HCT116 (cell line): Measurements from ENCODE around the gene BCHE. TPM values are rescaled to one million over a fixed set of nuclear protein-coding genes. Genes with fewer than 3 reads are reported as not detected.
A peak's percentile ranks its signal among the peaks of the same experiment; 100 is the strongest.

Source experiments
- ATAC-seq: fragments of 200-7000 bp; cut with Tn5 transposase; 2 replicates; pipeline ENCODE4 v1.9.1; 2020; ENCODE audit warnings: mild to moderate bottlenecking, moderate library complexity
- BruUV-seq: library from RNA; stranded (reverse); fragments of 400-500 nt; replicated peaks from 2 replicates; lab custom pipeline; 2021; lab: Mats Ljungman, UMichigan
- CTCF ChIA-PET: fragments of 300-600 bp; sonication (Branson Sonifier 250); formaldehyde crosslinking; loops from one replicate; lab custom pipeline; 2021; ENCODE audit warnings: antibody characterized with exemption; lab: Charles Lee
- POLR2A ChIA-PET: fragments of 300-600, 350-600 bp; sonication (Branson Sonifier 250); formaldehyde crosslinking; loops from one replicate; lab custom pipeline; 2021; ENCODE audit warnings: antibody characterized with exemption; lab: Charles Lee
- RAD21 ChIA-PET, 2 experiments: fragments of 300-600 bp; sonication (Branson Sonifier 250); formaldehyde crosslinking; loops; one replicate each; lab custom pipeline; 2023; ENCODE audit warnings: low total read pairs in 2 of 2; ENCODE audit not compliant: uncharacterized antibody in 2 of 2, unreplicated experiment in 2 of 2, low non-redundant PET in 1 of 2; lab: Charles Lee
- DNase-seq: peaks from one replicate; pipeline ENCODE4 v3.0.0-alpha.2; 2010; ENCODE audit warnings: low read depth, low spot score
- H2AFZ ChIP-seq: fragments of 200-600 bp; shearing (Covaris generic), sonication (generic); 2 replicates; pipeline ENCODE4 v1.6.1; 2017; ENCODE audit warnings: low read depth, mixed run types, mixed read lengths, antibody characterized with exemption, low read length; ENCODE audit not compliant: poor library complexity, severe bottlenecking
- H3K27ac ChIP-seq: 2 replicates; pipeline ENCODE4 v1.5.1; 2012; ENCODE audit warnings: low read depth, low read length
- H3K27me3 ChIP-seq: fragments of 200-600 bp; sonication (generic); 2 replicates; pipeline ENCODE4 v1.6.1; 2016; ENCODE audit warnings: mixed run types, low read length, mixed read lengths; ENCODE audit not compliant: insufficient read depth
- H3K36me3 ChIP-seq, 2 experiments: fragments of 200-500 bp in 1 of 2; fragments of 200-600 bp in 1 of 2; sonication (Bioruptor generic) in 1 of 2; sonication (generic) in 1 of 2; 2 replicates each; pipeline versions ENCODE4 v1.5.1 to v1.6.1; 2014 to 2016; ENCODE audit warnings: low read length in 2 of 2, inconsistent platforms in 1 of 2, mixed read lengths in 1 of 2, mixed run types in 1 of 2; ENCODE audit not compliant: insufficient read depth in 2 of 2, control insufficient read depth in 1 of 2
- H3K4me1 ChIP-seq, 2 experiments: fragments of 200-600 bp in 1 of 2; sonication (generic) in 1 of 2; 2 replicates each; pipeline versions ENCODE4 v1.5.1 to v1.6.1; 2012 to 2017; ENCODE audit warnings: low read length in 2 of 2, inconsistent platforms in 1 of 2, mild to moderate bottlenecking in 1 of 2, mixed read lengths in 1 of 2, mixed run types in 1 of 2, moderate library complexity in 1 of 2; ENCODE audit not compliant: insufficient read depth in 2 of 2, control insufficient read depth in 1 of 2
- H3K4me2 ChIP-seq: fragments of 200-600 bp; sonication (generic); 2 replicates; pipeline ENCODE4 v1.6.1; 2017; ENCODE audit warnings: mixed run types, low read length, mixed read lengths
- H3K4me3 ChIP-seq, 2 experiments: fragments of 200-600 bp in 1 of 2; sonication (generic) in 1 of 2; replicated peaks in 1 of 2; 2 replicates each; pipeline ENCODE4 v1.5.1; 2011 to 2016; ENCODE audit warnings: low read length in 2 of 2, control low read depth in 1 of 2, low read depth in 1 of 2, mild to moderate bottlenecking in 1 of 2, mixed read lengths in 1 of 2, mixed run types in 1 of 2
- H3K79me2 ChIP-seq: fragments of 200-600 bp; sonication (generic); 2 replicates; pipeline ENCODE4 v1.6.1; 2017; ENCODE audit warnings: mild to moderate bottlenecking, mixed run types, low read length, moderate library complexity, mixed read lengths; ENCODE audit not compliant: insufficient read depth
- H3K9ac ChIP-seq: fragments of 200-600 bp; sonication (generic); 2 replicates; pipeline ENCODE4 v1.6.1; 2016; ENCODE audit warnings: low read length, mixed read lengths
- H3K9me2 ChIP-seq: fragments of 200-600 bp; sonication (generic), shearing (Covaris generic); 2 replicates; pipeline ENCODE4 v1.6.1; 2017; ENCODE audit warnings: mixed run types, mild to moderate bottlenecking, moderate library complexity; ENCODE audit not compliant: insufficient read depth
- H3K9me3 ChIP-seq, 2 experiments: fragments of 200-500 bp in 1 of 2; fragments of 200-600 bp in 1 of 2; sonication (Bioruptor generic) in 1 of 2; sonication (generic) in 1 of 2; 2 replicates each; pipeline ENCODE4 v1.6.1; 2014 to 2017; ENCODE audit warnings: low read length in 2 of 2, mixed read lengths in 2 of 2, inconsistent platforms in 1 of 2, low read depth in 1 of 2, mild to moderate bottlenecking in 1 of 2, mixed run types in 1 of 2, moderate library complexity in 1 of 2; ENCODE audit not compliant: control insufficient read depth in 1 of 2, insufficient read depth in 1 of 2
- H4K20me1 ChIP-seq: fragments of 200-600 bp; sonication (generic), shearing (Covaris generic); 2 replicates; pipeline ENCODE4 v1.6.1; 2017; ENCODE audit warnings: mixed run types, mild to moderate bottlenecking, moderate library complexity; ENCODE audit not compliant: insufficient read depth
- CBX3 ChIP-seq: IDR thresholded peaks from 2 replicates; pipeline ENCODE4 v1.6.1; 2012; ENCODE audit warnings: low read depth
- FOSL1 ChIP-seq: IDR thresholded peaks from 2 replicates; pipeline ENCODE4 v1.6.1; 2012; ENCODE audit warnings: low read depth
- JUND ChIP-seq: IDR thresholded peaks from 2 replicates; pipeline ENCODE4 v1.6.1; 2012
- RAD21 ChIP-seq: IDR thresholded peaks from 2 replicates; pipeline ENCODE4 v1.6.1; 2012; ENCODE audit warnings: low read depth, mild to moderate bottlenecking
- SIN3A ChIP-seq: IDR thresholded peaks from 2 replicates; pipeline ENCODE4 v1.6.1; 2012; ENCODE audit warnings: low read depth
- SP1 ChIP-seq: IDR thresholded peaks from 2 replicates; pipeline ENCODE4 v1.6.1; 2012; ENCODE audit warnings: low read depth
- SRF ChIP-seq: IDR thresholded peaks from 2 replicates; pipeline ENCODE4 v1.6.1; 2012; ENCODE audit warnings: low read depth
- TCF7L2 ChIP-seq: IDR thresholded peaks from 2 replicates; pipeline ENCODE4 v1.7.0; 2011; ENCODE audit warnings: borderline replicate concordance, inconsistent platforms; ENCODE audit not compliant: insufficient read depth, insufficient read length; ENCODE audit errors: extremely low read depth
- ZFX ChIP-seq: fragments of 450-650 bp; IDR thresholded peaks from 2 replicates; pipeline ENCODE4 v1.6.1; 2017
- intact Hi-C: fragments of 100-400 bp; cut with micrococcal nuclease; formaldehyde crosslinking; loops from 2 replicates; pipeline ENCODE4 v1.10.0; 2022
- total RNA-seq: library from RNA; stranded (reverse); gene quantifications from one replicate; pipeline ENCODE4 v1.2.1, GENCODE V29; 2021; ENCODE audit not compliant: unreplicated experiment
- TF ChIP-seq, protein P1 (sequence below): IDR thresholded peaks from 2 replicates; pipeline ENCODE4 v1.6.1; 2012
- TF ChIP-seq, protein P2 (sequence below): IDR thresholded peaks from 2 replicates; pipeline ENCODE4 v1.6.1; 2011; ENCODE audit warnings: mild to moderate bottlenecking, low read length, moderate library complexity; ENCODE audit not compliant: insufficient replicate concordance; ENCODE audit errors: extremely low read depth

BCHE gene
- total RNA-seq, 1 experiment from 2014 or later: not detected

DNA sequence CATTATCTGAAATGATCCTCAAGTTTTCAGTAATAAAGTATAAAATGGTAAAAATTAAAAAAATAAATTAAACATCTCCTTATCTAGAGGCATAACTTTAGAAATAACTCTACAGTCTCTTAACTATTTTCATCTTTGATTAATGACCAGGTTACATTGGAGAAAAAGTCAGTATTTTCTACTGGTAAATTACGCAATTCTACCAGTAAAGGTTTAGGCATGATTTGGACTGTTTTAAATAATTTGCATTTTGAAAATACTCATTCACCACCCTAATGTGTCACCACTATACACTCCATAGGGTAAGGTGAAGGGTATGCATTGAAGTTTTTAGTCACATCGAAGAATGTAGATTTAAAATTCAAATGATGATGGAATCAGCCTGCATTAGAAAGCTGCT lies 45.9 kb upstream of the BCHE start:
- peak overlapping the region; percentile 66 for H3K4me2 ChIP-seq
- no peaks in the 10 kb centered on the region for H3K36me3 ChIP-seq
- TF ChIP-seq SIN3A (no peak), TCF7L2 (no peak), FOSL1 (no peak), SP1 (no peak), ZFX (no peak), CBX3 (no peak)
- TF ChIP-seq, protein P1, sequence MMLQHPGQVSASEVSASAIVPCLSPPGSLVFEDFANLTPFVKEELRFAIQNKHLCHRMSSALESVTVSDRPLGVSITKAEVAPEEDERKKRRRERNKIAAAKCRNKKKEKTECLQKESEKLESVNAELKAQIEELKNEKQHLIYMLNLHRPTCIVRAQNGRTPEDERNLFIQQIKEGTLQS: no peak
- POLR2A ChIA-PET: no interaction called here
- BruUV-seq: no TSS peak
- no peak overlapping the region for H3K27ac ChIP-seq
- no peaks in the 10 kb centered on the region for H3K9me2 ChIP-seq
- intact Hi-C loops: no loop called here
- H3K79me2 ChIP-seq: no peaks in the 10 kb centered on the region; the same call in 1 of the 2 replicates
- peak overlapping the region; percentile 73 for H2AFZ ChIP-seq
- no peak overlapping the region for H3K9ac ChIP-seq
- H3K9me3 ChIP-seq: no peaks in the 10 kb centered on the region
- no peak for DNase-seq
- peaks cover 0 to 4% of the 10 kb centered on the region in 2 experiments; a peak in 1 of 4 replicates for H3K4me1 ChIP-seq
- no peaks in the 10 kb centered on the region for H3K27me3 ChIP-seq
- H4K20me1 ChIP-seq: no peaks in the 10 kb centered on the region
- RAD21 ChIA-PET: no interaction called here
- CTCF ChIA-PET: interaction anchor here (0.9 kb wide), 1 partner anchor 8 kb away, joined by 3 read pairs; no protein-coding TSS in a partner anchor
- H3K4me3 ChIP-seq: peak overlapping the region in 1 of 2 experiments; percentile 59; a peak in 1 of 4 replicates
- ATAC-seq: no peak

DNA sequence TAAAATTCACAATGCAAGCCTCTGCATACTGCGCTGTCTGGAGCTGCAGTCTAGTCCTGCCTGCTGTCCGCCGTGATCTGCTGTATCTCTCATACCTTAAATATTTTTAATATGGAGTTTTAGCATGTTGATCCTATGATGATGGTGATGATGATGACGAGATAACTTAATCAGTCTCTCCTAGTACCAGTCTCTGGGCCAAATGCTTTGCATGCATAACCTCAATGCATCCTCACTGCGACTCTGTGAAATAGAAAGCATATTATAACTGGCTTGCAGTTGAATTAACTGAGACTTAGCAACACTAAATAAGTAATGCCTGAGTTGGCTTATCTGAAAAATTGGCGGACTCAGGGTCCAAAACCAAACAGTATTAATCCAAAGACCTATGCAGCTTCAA lies 38.4 kb upstream of the BCHE start:
- H4K20me1 ChIP-seq: no peaks in the 10 kb centered on the region
- no peak for DNase-seq
- TF ChIP-seq RAD21 (no peak), SRF (no peak), JUND (no peak)
- TF ChIP-seq, protein P2, sequence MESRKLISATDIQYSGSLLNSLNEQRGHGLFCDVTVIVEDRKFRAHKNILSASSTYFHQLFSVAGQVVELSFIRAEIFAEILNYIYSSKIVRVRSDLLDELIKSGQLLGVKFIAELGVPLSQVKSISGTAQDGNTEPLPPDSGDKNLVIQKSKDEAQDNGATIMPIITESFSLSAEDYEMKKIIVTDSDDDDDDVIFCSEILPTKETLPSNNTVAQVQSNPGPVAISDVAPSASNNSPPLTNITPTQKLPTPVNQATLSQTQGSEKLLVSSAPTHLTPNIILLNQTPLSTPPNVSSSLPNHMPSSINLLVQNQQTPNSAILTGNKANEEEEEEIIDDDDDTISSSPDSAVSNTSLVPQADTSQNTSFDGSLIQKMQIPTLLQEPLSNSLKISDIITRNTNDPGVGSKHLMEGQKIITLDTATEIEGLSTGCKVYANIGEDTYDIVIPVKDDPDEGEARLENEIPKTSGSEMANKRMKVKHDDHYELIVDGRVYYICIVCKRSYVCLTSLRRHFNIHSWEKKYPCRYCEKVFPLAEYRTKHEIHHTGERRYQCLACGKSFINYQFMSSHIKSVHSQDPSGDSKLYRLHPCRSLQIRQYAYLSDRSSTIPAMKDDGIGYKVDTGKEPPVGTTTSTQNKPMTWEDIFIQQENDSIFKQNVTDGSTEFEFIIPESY: no peak
- H3K4me1 ChIP-seq: peaks cover 0 to 8% of the 10 kb centered on the region in 2 experiments; a peak in 1 of 4 replicates
- ChIA-PET RAD21 (no interaction called here), POLR2A (no interaction called here), CTCF (interaction anchor here (1.3 kb wide), 2 partner anchors 21 to 536 kb away, joined by 4 read pairs; no protein-coding TSS in a partner anchor)
- H3K27me3 ChIP-seq: no peaks in the 10 kb centered on the region
- no TSS peak for BruUV-seq
- H3K79me2 ChIP-seq: peaks cover 8% of the 10 kb centered on the region
- peak overlapping the region; percentile 79 for H3K4me2 ChIP-seq
- H3K36me3 ChIP-seq: no peaks in the 10 kb centered on the region
- H3K4me3 ChIP-seq: peak overlapping the region; percentile 56 to 69
- H3K9me3 ChIP-seq: no peaks in the 10 kb centered on the region
- intact Hi-C loops: no loop called here
- peak overlapping the region; percentile 72 for H3K9ac ChIP-seq
- no peaks in the 10 kb centered on the region for H3K9me2 ChIP-seq
- no peak; the same call in 1 of the 2 replicates for ATAC-seq
- H2AFZ ChIP-seq: no peak overlapping the region
- H3K27ac ChIP-seq: peak overlapping the region; percentile 75
